ENCODE data around the gene NEK10.
A peak's percentile ranks its signal among the peaks of the same experiment; 100 is the strongest.

The NEK10 gene

GRCh38 chr3:27315003-27315402 is 54.2 kb downstream of the NEK10 start:
- Histone ChIP-seq H3K4me1 (ENCODE audit: control insufficient read depth in 1 of 2, insufficient read depth in 2 of 2, low read length in 2 of 2) (peaks cover 0 to 3% of the 10 kb centered on the region in 2 experiments), H3K14ac (ENCODE audit: low read length) (no peak overlapping the region), H3K36me3 (ENCODE audit: control insufficient read depth in 1 of 2, insufficient read depth in 2 of 2, low read length in 2 of 2) (no peaks in the 10 kb centered on the region), H3K4me2 (ENCODE audit: low read length) (no peak overlapping the region), H3K23ac (ENCODE audit: low read length) (no peak overlapping the region), H4K8ac (ENCODE audit: low read depth, low read length) (no peak overlapping the region), H2BK120ac (ENCODE audit: insufficient read depth, low read length, poor library complexity) (no peak overlapping the region), H3K9me3 (ENCODE audit: insufficient read depth, low read depth, low read length) (no peaks in the 10 kb centered on the region), H3K4me3 (ENCODE audit: low read depth, low read length) (no peak overlapping the region), H2BK12ac (ENCODE audit: low read length) (no peak overlapping the region), H4K91ac (ENCODE audit: low read depth, low read length) (no peak overlapping the region), H3K79me2 (ENCODE audit: control insufficient read depth, insufficient read depth, low read length, poor library complexity) (no peaks in the 10 kb centered on the region), H2AFZ (ENCODE audit: insufficient read depth, low read length, poor library complexity) (no peak overlapping the region), H3K79me1 (ENCODE audit: low read length) (no peaks in the 10 kb centered on the region), H4K12ac (ENCODE audit: low read depth, low read length) (no peak overlapping the region), H2BK5ac (ENCODE audit: low read depth, low read length, poor library complexity) (no peak overlapping the region), H3K9ac (ENCODE audit: low read length) (no peak overlapping the region), H3K18ac (ENCODE audit: low read length) (no peak overlapping the region), H3K27ac (ENCODE audit: low read depth, low read length) (no peak overlapping the region), H2AK5ac (ENCODE audit: low read length) (no peak overlapping the region), H3K4ac (ENCODE audit: low read depth, low read length) (no peak overlapping the region), H3K27me3 (ENCODE audit: insufficient read depth, low read length) (no peaks in the 10 kb centered on the region)
- no CpG with 5 or more reads among the region's 2 CpGs for WGBS (ENCODE audit: extremely low coverage, insufficient coverage, insufficient read length)
- no peak for DNase-seq

GRCh38 chr3:27312044-27312668 is 57.0 kb downstream of the NEK10 start:
- Histone ChIP-seq H3K23ac (ENCODE audit: low read length) (no peak overlapping the region), H3K14ac (ENCODE audit: low read length) (no peak overlapping the region), H4K91ac (ENCODE audit: low read depth, low read length) (no peak overlapping the region), H3K36me3 (ENCODE audit: control insufficient read depth in 1 of 2, insufficient read depth in 2 of 2, low read length in 2 of 2) (no peaks in the 10 kb centered on the region), H3K4me1 (ENCODE audit: control insufficient read depth in 1 of 2, insufficient read depth in 2 of 2, low read length in 2 of 2) (peaks cover 0 to 3% of the 10 kb centered on the region in 2 experiments), H3K27ac (ENCODE audit: low read depth, low read length) (peak overlapping the region; percentile 2), H3K9me3 (ENCODE audit: insufficient read depth, low read depth, low read length) (no peaks in the 10 kb centered on the region), H2AK5ac (ENCODE audit: low read length) (no peak overlapping the region), H2AFZ (ENCODE audit: insufficient read depth, low read length, poor library complexity) (no peak overlapping the region), H4K12ac (ENCODE audit: low read depth, low read length) (no peak overlapping the region), H3K4ac (ENCODE audit: low read depth, low read length) (no peak overlapping the region), H4K8ac (ENCODE audit: low read depth, low read length) (no peak overlapping the region), H2BK5ac (ENCODE audit: low read depth, low read length, poor library complexity) (no peak overlapping the region), H3K9ac (ENCODE audit: low read length) (no peak overlapping the region), H3K18ac (ENCODE audit: low read length) (no peak overlapping the region), H3K4me3 (ENCODE audit: low read depth, low read length) (no peak overlapping the region), H3K27me3 (ENCODE audit: insufficient read depth, low read length) (no peaks in the 10 kb centered on the region), H3K79me1 (ENCODE audit: low read length) (no peaks in the 10 kb centered on the region), H3K4me2 (ENCODE audit: low read length) (no peak overlapping the region), H2BK120ac (ENCODE audit: insufficient read depth, low read length, poor library complexity) (no peak overlapping the region), H3K79me2 (ENCODE audit: control insufficient read depth, insufficient read depth, low read length, poor library complexity) (no peaks in the 10 kb centered on the region), H2BK12ac (ENCODE audit: low read length) (no peak overlapping the region)
- WGBS (ENCODE audit: extremely low coverage, insufficient coverage, insufficient read length): no CpG with 5 or more reads among the region's 5 CpGs
- DNase-seq: peak; percentile 26 to 88

GRCh38 chr3:27311400-27311799 is 57.8 kb downstream of the NEK10 start:
- Histone ChIP-seq H3K9me3 (ENCODE audit: insufficient read depth, low read depth, low read length) (no peaks in the 10 kb centered on the region), H3K14ac (ENCODE audit: low read length) (no peak overlapping the region), H3K27me3 (ENCODE audit: insufficient read depth, low read length) (no peaks in the 10 kb centered on the region), H3K9ac (ENCODE audit: low read length) (no peak overlapping the region), H3K36me3 (ENCODE audit: control insufficient read depth in 1 of 2, insufficient read depth in 2 of 2, low read length in 2 of 2) (no peaks in the 10 kb centered on the region), H2BK120ac (ENCODE audit: insufficient read depth, low read length, poor library complexity) (no peak overlapping the region), H3K27ac (ENCODE audit: low read depth, low read length) (peak overlapping the region; percentile 23), H4K12ac (ENCODE audit: low read depth, low read length) (no peak overlapping the region), H4K91ac (ENCODE audit: low read depth, low read length) (no peak overlapping the region), H3K4me3 (ENCODE audit: low read depth, low read length) (no peak overlapping the region), H4K8ac (ENCODE audit: low read depth, low read length) (no peak overlapping the region), H2BK12ac (ENCODE audit: low read length) (no peak overlapping the region), H2AK5ac (ENCODE audit: low read length) (no peak overlapping the region), H3K4ac (ENCODE audit: low read depth, low read length) (no peak overlapping the region), H3K79me1 (ENCODE audit: low read length) (no peaks in the 10 kb centered on the region), H3K79me2 (ENCODE audit: control insufficient read depth, insufficient read depth, low read length, poor library complexity) (no peaks in the 10 kb centered on the region), H3K4me2 (ENCODE audit: low read length) (peak overlapping the region; percentile 36), H3K4me1 (ENCODE audit: control insufficient read depth in 1 of 2, insufficient read depth in 2 of 2, low read length in 2 of 2) (peaks cover 0 to 3% of the 10 kb centered on the region in 2 experiments), H3K23ac (ENCODE audit: low read length) (no peak overlapping the region), H2AFZ (ENCODE audit: insufficient read depth, low read length, poor library complexity) (no peak overlapping the region), H3K18ac (ENCODE audit: low read length) (no peak overlapping the region), H2BK5ac (ENCODE audit: low read depth, low read length, poor library complexity) (no peak overlapping the region)
- peak; percentile 90 to 93 for DNase-seq
- WGBS (ENCODE audit: extremely low coverage, insufficient coverage, insufficient read length): no CpG with 5 or more reads among the region's 5 CpGs

- no peak overlapping the region for H2BK5ac ChIP-seq (ENCODE audit: low read depth, low read length, poor library complexity)
- no peak overlapping the region for H3K4me3 ChIP-seq (ENCODE audit: low read depth, low read length)
- no peak overlapping the region for H3K9ac ChIP-seq (ENCODE audit: low read length)
- H2AK5ac ChIP-seq (ENCODE audit: low read length): no peak overlapping the region
- H3K9me3 ChIP-seq (ENCODE audit: insufficient read depth, low read depth, low read length): no peaks in the 10 kb centered on the region
- no peak overlapping the region for H4K91ac ChIP-seq (ENCODE audit: low read depth, low read length)
- no peak overlapping the region for H2AFZ ChIP-seq (ENCODE audit: insufficient read depth, low read length, poor library complexity)
- peaks cover 0 to 3% of the 10 kb centered on the region in 2 experiments for H3K4me1 ChIP-seq (ENCODE audit: control insufficient read depth in 1 of 2, insufficient read depth in 2 of 2, low read length in 2 of 2)
- no peak for DNase-seq
- H3K4me2 ChIP-seq (ENCODE audit: low read length): peak overlapping the region; percentile 1
- H3K23ac ChIP-seq (ENCODE audit: low read length): no peak overlapping the region
- no peak overlapping the region for H4K8ac ChIP-seq (ENCODE audit: low read depth, low read length)
- no peak overlapping the region for H2BK120ac ChIP-seq (ENCODE audit: insufficient read depth, low read length, poor library complexity)
- WGBS (ENCODE audit: extremely low coverage, insufficient coverage, insufficient read length): no CpG with 5 or more reads among the region's 2 CpGs
- no peaks in the 10 kb centered on the region for H3K27me3 ChIP-seq (ENCODE audit: insufficient read depth, low read length)
- H3K14ac ChIP-seq (ENCODE audit: low read length): no peak overlapping the region
- H3K36me3 ChIP-seq (ENCODE audit: control insufficient read depth in 1 of 2, insufficient read depth in 2 of 2, low read length in 2 of 2): no peaks in the 10 kb centered on the region
- no peak overlapping the region for H3K18ac ChIP-seq (ENCODE audit: low read length)
- no peak overlapping the region for H3K4ac ChIP-seq (ENCODE audit: low read depth, low read length)
- no peak overlapping the region for H3K27ac ChIP-seq (ENCODE audit: low read depth, low read length)
- H2BK12ac ChIP-seq (ENCODE audit: low read length): no peak overlapping the region
- no peak overlapping the region for H4K12ac ChIP-seq (ENCODE audit: low read depth, low read length)
- H3K79me1 ChIP-seq (ENCODE audit: low read length): no peaks in the 10 kb centered on the region
- no peaks in the 10 kb centered on the region for H3K79me2 ChIP-seq (ENCODE audit: control insufficient read depth, insufficient read depth, low read length, poor library complexity)
Measured at GRCh38 chr3:27310688-27311087, 58.5 kb downstream of the NEK10 start.
